Sigmoid colon (tissue), 3 donors: ENCODE results near the gene HACL1.

Source experiments
- CTCF ChIP-seq, 4 experiments: fragments of 450-650 bp in 3 of 4; fragments of 200-600 bp in 1 of 4; IDR thresholded peaks; one replicate each; pipeline ENCODE4 v1.5.1; 2016 to 2019; ENCODE audit warnings: antibody characterized with exemption in 4 of 4, mild to moderate bottlenecking in 3 of 4, moderate library complexity in 2 of 4
- POLR2A ChIP-seq, 2 donors: fragments of 450-650 bp; IDR thresholded peaks; one replicate each; pipeline ENCODE4 v1.6.1; 2016; ENCODE audit warnings: antibody characterized with exemption in 2 of 2, mild to moderate bottlenecking in 2 of 2, moderate library complexity in 2 of 2

GRCh38 chr3:15538345-15538744, 63.0 kb downstream of the HACL1 start:
- TF ChIP-seq CTCF (IDR thresholded peaks at IDR 0.05), result no peak
- no peak for TF ChIP-seq POLR2A (IDR thresholded peaks at IDR 0.05)
